HUES48 (cell line): Measurements from ENCODE around the gene RNASEH1.

Experiments used
- H3K27ac ChIP-seq: one replicate; pipeline ENCODE4 v1.7.0; 2013; ENCODE audit warnings: low read depth, low read length, inconsistent platforms
- H3K27me3 ChIP-seq: 2 replicates; pipeline ENCODE4 v1.6.1; 2013; ENCODE audit warnings: mild to moderate bottlenecking, low read length; ENCODE audit not compliant: control insufficient read depth, insufficient read depth
- H3K36me3 ChIP-seq: 2 replicates; pipeline ENCODE4 v1.6.1; 2013; ENCODE audit warnings: low read length; ENCODE audit not compliant: control insufficient read depth, insufficient read depth
- H3K4me1 ChIP-seq: 2 replicates; pipeline ENCODE4 v1.6.1; 2013; ENCODE audit warnings: mild to moderate bottlenecking, low read length; ENCODE audit not compliant: control insufficient read depth, insufficient read depth
- H3K4me3 ChIP-seq: 2 replicates; pipeline ENCODE4 v1.5.1; 2013; ENCODE audit warnings: mild to moderate bottlenecking, low read depth, low read length
- H3K9ac ChIP-seq: 2 replicates; pipeline ENCODE4 v1.6.1; 2013; ENCODE audit warnings: mild to moderate bottlenecking, low read depth, low read length, moderate library complexity
- H3K9me3 ChIP-seq: 2 replicates; pipeline ENCODE4 v1.6.1; 2013; ENCODE audit warnings: low read length; ENCODE audit not compliant: control insufficient read depth, insufficient read depth

RNASEH1 gene

GRCh38 chr2:3529316-3530025 lies 28.7 kb downstream of the RNASEH1 start:
- no peak overlapping the region for H3K4me3 ChIP-seq
- no peaks in the 10 kb centered on the region for H3K9me3 ChIP-seq
- H3K9ac ChIP-seq = no peak overlapping the region
- no peaks in the 10 kb centered on the region for H3K27me3 ChIP-seq
- H3K4me1 ChIP-seq = no peaks in the 10 kb centered on the region
- H3K36me3 ChIP-seq = no peaks in the 10 kb centered on the region
- no peak overlapping the region for H3K27ac ChIP-seq

- H3K9me3 ChIP-seq = no peaks in the 10 kb centered on the region
- no peak overlapping the region for H3K4me3 ChIP-seq
- no peaks in the 10 kb centered on the region for H3K27me3 ChIP-seq
- H3K27ac ChIP-seq = no peak overlapping the region
- H3K4me1 ChIP-seq = no peaks in the 10 kb centered on the region
- H3K9ac ChIP-seq = no peak overlapping the region
- no peaks in the 10 kb centered on the region for H3K36me3 ChIP-seq
Measured at GRCh38 chr2:3527886-3528785, 30.0 kb downstream of the RNASEH1 start.

- Histone ChIP-seq H3K27me3 (no peaks in the 10 kb centered on the region), H3K36me3 (no peaks in the 10 kb centered on the region), H3K4me3 (no peak overlapping the region), H3K27ac (no peak overlapping the region), H3K9ac (no peak overlapping the region), H3K4me1 (no peaks in the 10 kb centered on the region), H3K9me3 (no peaks in the 10 kb centered on the region)
Measured at GRCh38 chr2:3526871-3527270, 31.3 kb downstream of the RNASEH1 start.

- H3K27ac ChIP-seq = no peak overlapping the region
- no peak overlapping the region for H3K9ac ChIP-seq
- no peaks in the 10 kb centered on the region for H3K36me3 ChIP-seq
- H3K9me3 ChIP-seq = no peaks in the 10 kb centered on the region
- no peak overlapping the region for H3K4me3 ChIP-seq
- H3K4me1 ChIP-seq = peaks cover 7% of the 10 kb centered on the region; the same call in 1 of the 2 replicates
- H3K27me3 ChIP-seq = peaks cover 12% of the 10 kb centered on the region; the same call in 1 of the 2 replicates
Measured at GRCh38 chr2:3523551-3524041, 34.5 kb downstream of the RNASEH1 start.

- no peaks in the 10 kb centered on the region for H3K9me3 ChIP-seq
- no peak overlapping the region for H3K27ac ChIP-seq
- H3K9ac ChIP-seq = no peak overlapping the region
- H3K4me1 ChIP-seq = peaks cover 7% of the 10 kb centered on the region; the same call in 1 of the 2 replicates
- peaks cover 12% of the 10 kb centered on the region; the same call in 1 of the 2 replicates for H3K27me3 ChIP-seq
- H3K4me3 ChIP-seq = no peak overlapping the region
- H3K36me3 ChIP-seq = no peaks in the 10 kb centered on the region
Measured at GRCh38 chr2:3522961-3523421, 35.1 kb downstream of the RNASEH1 start.

GRCh38 chr2:3520591-3520990 lies 37.5 kb downstream of the RNASEH1 start:
- H3K36me3 ChIP-seq = no peaks in the 10 kb centered on the region
- H3K9ac ChIP-seq = no peak overlapping the region
- H3K9me3 ChIP-seq = no peaks in the 10 kb centered on the region; the same call in 1 of the 2 replicates
- no peak overlapping the region for H3K4me3 ChIP-seq
- H3K27ac ChIP-seq = no peak overlapping the region
- H3K27me3 ChIP-seq = peaks cover 12% of the 10 kb centered on the region; the same call in 1 of the 2 replicates
- H3K4me1 ChIP-seq = peaks cover 10% of the 10 kb centered on the region; the same call in 1 of the 2 replicates

- H3K36me3 ChIP-seq = no peaks in the 10 kb centered on the region
- no peaks in the 10 kb centered on the region; the same call in 1 of the 2 replicates for H3K9me3 ChIP-seq
- peak within 1 kb of the TSS; percentile 73 for H3K9ac ChIP-seq
- peaks cover 10% of the 10 kb centered on the region; the same call in 1 of the 2 replicates for H3K4me1 ChIP-seq
- peak within 1 kb of the TSS; percentile 99 for H3K27ac ChIP-seq
- H3K27me3 ChIP-seq = peaks cover 12% of the 10 kb centered on the region; the same call in 1 of the 2 replicates
- peak within 1 kb of the TSS; percentile 72 for H3K4me3 ChIP-seq
Measured at GRCh38 chr2:3519255-3520205, 38.6 kb downstream of the RNASEH1 start, which contains the start of gene ADI1. Gene ADI1, minus strand, starts transcription at chr2:3519531. Its CDS starts 44 bp downstream, at chr2:3519487.

GRCh38 chr2:3518496-3519254 lies 39.5 kb downstream of the RNASEH1 start:
- H3K36me3 ChIP-seq = peaks cover 1% of the 10 kb centered on the region; the same call in 1 of the 2 replicates
- H3K27ac ChIP-seq = peak overlapping the region; percentile 99
- H3K4me3 ChIP-seq = peak overlapping the region; percentile 72
- peaks cover 12% of the 10 kb centered on the region; the same call in 1 of the 2 replicates for H3K27me3 ChIP-seq
- H3K4me1 ChIP-seq = peaks cover 10% of the 10 kb centered on the region; the same call in 1 of the 2 replicates
- H3K9me3 ChIP-seq = no peaks in the 10 kb centered on the region; the same call in 1 of the 2 replicates
- H3K9ac ChIP-seq = peak overlapping the region; percentile 73

- Histone ChIP-seq H3K9me3 (no peaks in the 10 kb centered on the region; the same call in 1 of the 2 replicates), H3K4me3 (peak overlapping the region; percentile 72), H3K36me3 (peaks cover 3% of the 10 kb centered on the region; the same call in 1 of the 2 replicates), H3K4me1 (peaks cover 10% of the 10 kb centered on the region; the same call in 1 of the 2 replicates), H3K27ac (peak overlapping the region; percentile 99), H3K27me3 (peaks cover 12% of the 10 kb centered on the region; the same call in 1 of the 2 replicates), H3K9ac (peak overlapping the region; percentile 48; the same call in 1 of the 2 replicates)
Measured at GRCh38 chr2:3517948-3518495, 40.1 kb downstream of the RNASEH1 start.
